HepG2 (cell line): ENCODE results near the gene SLC24A4. TPM values are rescaled to one million over a fixed set of nuclear protein-coding genes. Genes with fewer than 3 reads are reported as not detected.

Experiments used
- DDIT3 ChIP-seq: sonication (generic); formaldehyde crosslinking; IDR thresholded peaks from 2 replicates; pipeline ENCODE4 v1.4.0; 2020; ENCODE audit warnings: mild to moderate bottlenecking, missing genetic modification reagents
- HHEX ChIP-seq: IDR thresholded peaks from 2 replicates; pipeline ENCODE4 v1.6.1; 2016; ENCODE audit warnings: control low read depth
- PREB ChIP-seq: sonication (generic); formaldehyde crosslinking; IDR thresholded peaks from 2 replicates; pipeline ENCODE4 v1.4.0; 2020; ENCODE audit warnings: missing genetic modification reagents
- SMYD3 ChIP-seq: sonication (generic); formaldehyde crosslinking; IDR thresholded peaks from 2 replicates; pipeline ENCODE4 v1.8.1; 2023; ENCODE audit warnings: mild to moderate bottlenecking, missing genetic modification reagents
- polyA plus RNA-seq, 8 experiments: library from polyadenylated mRNA; depleted of rRNA in 3 of 8; stranded (reverse) in 7 of 8; unstranded in 1 of 8; fragments of >200 nt; fragmentation: Illumina TruSeq in 4 of 8; extraction: Trizol in 4 of 8; gene quantifications; 2 replicates each; pipeline versions ENCODE4 v1.2.1 to v1.2.3, GENCODE V29; 2011 to 2016; ENCODE audit warnings: low read depth in 4 of 8, missing spikeins in 1 of 8, mixed read lengths in 1 of 8; ENCODE audit not compliant: insufficient read depth in 1 of 8
- total RNA-seq, 5 experiments: library from RNA; depleted of rRNA; stranded (reverse); fragments of >200 nt; fragmentation: Illumina TruSeq; extraction: Trizol; gene quantifications; 2 replicates each; pipeline ENCODE4 v1.2.3, GENCODE V29; 2016; ENCODE audit warnings: low read depth in 1 of 5
- TF ChIP-seq, protein P1 (sequence below): sonication (generic); formaldehyde crosslinking; IDR thresholded peaks from 2 replicates; pipeline ENCODE4 v1.4.0; 2020; ENCODE audit warnings: missing genetic modification reagents
- TF ChIP-seq, protein P2 (sequence below): sonication (generic); formaldehyde crosslinking; IDR thresholded peaks from 2 replicates; pipeline ENCODE4 v1.4.0; 2020; ENCODE audit warnings: missing genetic modification reagents
- TF ChIP-seq, protein P3 (sequence below): sonication (generic); formaldehyde crosslinking; IDR thresholded peaks from 2 replicates; pipeline ENCODE4 v1.5.0; 2020; ENCODE audit warnings: mild to moderate bottlenecking, missing genetic modification reagents, borderline replicate concordance
- TF ChIP-seq, protein P4 (sequence below): sonication (generic); formaldehyde crosslinking; IDR thresholded peaks from 2 replicates; pipeline ENCODE4 v1.5.0; 2020; ENCODE audit warnings: missing genetic modification reagents

The SLC24A4 gene
- total and polyA plus RNA-seq, 2 of the 13 experiments (the other 11 are each of a cell fraction or from before 2014, with no cell fraction given): not detected

DNA sequence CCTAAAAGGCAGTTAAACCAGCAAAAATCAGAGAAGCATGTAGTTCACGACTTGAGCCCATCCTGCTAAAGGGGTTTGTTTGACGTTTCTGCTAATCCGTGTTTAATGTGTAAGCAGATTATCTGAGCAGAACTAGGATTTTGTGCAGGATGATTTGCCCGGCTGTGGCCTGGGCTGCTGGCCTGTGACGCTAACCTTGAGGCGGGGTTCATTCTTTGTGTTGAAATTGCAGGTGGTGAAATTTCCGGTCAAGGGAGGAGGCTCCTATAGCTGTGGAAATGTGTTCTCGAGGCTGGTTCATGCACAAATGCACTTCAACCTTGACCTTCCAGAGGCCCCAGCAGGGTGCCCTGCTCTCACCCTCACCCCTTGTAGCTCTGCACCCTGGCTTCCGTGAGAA, 63.7 kb downstream of the SLC24A4 start (continued):
- TF ChIP-seq, protein P1, sequence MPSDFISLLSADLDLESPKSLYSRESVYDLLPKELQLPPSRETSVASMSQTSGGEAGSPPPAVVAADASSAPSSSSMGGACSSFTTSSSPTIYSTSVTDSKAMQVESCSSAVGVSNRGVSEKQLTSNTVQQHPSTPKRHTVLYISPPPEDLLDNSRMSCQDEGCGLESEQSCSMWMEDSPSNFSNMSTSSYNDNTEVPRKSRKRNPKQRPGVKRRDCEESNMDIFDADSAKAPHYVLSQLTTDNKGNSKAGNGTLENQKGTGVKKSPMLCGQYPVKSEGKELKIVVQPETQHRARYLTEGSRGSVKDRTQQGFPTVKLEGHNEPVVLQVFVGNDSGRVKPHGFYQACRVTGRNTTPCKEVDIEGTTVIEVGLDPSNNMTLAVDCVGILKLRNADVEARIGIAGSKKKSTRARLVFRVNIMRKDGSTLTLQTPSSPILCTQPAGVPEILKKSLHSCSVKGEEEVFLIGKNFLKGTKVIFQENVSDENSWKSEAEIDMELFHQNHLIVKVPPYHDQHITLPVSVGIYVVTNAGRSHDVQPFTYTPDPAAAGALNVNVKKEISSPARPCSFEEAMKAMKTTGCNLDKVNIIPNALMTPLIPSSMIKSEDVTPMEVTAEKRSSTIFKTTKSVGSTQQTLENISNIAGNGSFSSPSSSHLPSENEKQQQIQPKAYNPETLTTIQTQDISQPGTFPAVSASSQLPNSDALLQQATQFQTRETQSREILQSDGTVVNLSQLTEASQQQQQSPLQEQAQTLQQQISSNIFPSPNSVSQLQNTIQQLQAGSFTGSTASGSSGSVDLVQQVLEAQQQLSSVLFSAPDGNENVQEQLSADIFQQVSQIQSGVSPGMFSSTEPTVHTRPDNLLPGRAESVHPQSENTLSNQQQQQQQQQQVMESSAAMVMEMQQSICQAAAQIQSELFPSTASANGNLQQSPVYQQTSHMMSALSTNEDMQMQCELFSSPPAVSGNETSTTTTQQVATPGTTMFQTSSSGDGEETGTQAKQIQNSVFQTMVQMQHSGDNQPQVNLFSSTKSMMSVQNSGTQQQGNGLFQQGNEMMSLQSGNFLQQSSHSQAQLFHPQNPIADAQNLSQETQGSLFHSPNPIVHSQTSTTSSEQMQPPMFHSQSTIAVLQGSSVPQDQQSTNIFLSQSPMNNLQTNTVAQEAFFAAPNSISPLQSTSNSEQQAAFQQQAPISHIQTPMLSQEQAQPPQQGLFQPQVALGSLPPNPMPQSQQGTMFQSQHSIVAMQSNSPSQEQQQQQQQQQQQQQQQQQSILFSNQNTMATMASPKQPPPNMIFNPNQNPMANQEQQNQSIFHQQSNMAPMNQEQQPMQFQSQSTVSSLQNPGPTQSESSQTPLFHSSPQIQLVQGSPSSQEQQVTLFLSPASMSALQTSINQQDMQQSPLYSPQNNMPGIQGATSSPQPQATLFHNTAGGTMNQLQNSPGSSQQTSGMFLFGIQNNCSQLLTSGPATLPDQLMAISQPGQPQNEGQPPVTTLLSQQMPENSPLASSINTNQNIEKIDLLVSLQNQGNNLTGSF (CRISPR knock-in tag): no peak
- TF ChIP-seq HHEX (CRISPR knock-in tag): 0 out of 2 replicates have a peak, but pooled peaks have one; percentile 33
- TF ChIP-seq, protein P2, sequence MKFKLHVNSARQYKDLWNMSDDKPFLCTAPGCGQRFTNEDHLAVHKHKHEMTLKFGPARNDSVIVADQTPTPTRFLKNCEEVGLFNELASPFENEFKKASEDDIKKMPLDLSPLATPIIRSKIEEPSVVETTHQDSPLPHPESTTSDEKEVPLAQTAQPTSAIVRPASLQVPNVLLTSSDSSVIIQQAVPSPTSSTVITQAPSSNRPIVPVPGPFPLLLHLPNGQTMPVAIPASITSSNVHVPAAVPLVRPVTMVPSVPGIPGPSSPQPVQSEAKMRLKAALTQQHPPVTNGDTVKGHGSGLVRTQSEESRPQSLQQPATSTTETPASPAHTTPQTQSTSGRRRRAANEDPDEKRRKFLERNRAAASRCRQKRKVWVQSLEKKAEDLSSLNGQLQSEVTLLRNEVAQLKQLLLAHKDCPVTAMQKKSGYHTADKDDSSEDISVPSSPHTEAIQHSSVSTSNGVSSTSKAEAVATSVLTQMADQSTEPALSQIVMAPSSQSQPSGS (CRISPR knock-in tag): no peak
- TF ChIP-seq, protein P3, sequence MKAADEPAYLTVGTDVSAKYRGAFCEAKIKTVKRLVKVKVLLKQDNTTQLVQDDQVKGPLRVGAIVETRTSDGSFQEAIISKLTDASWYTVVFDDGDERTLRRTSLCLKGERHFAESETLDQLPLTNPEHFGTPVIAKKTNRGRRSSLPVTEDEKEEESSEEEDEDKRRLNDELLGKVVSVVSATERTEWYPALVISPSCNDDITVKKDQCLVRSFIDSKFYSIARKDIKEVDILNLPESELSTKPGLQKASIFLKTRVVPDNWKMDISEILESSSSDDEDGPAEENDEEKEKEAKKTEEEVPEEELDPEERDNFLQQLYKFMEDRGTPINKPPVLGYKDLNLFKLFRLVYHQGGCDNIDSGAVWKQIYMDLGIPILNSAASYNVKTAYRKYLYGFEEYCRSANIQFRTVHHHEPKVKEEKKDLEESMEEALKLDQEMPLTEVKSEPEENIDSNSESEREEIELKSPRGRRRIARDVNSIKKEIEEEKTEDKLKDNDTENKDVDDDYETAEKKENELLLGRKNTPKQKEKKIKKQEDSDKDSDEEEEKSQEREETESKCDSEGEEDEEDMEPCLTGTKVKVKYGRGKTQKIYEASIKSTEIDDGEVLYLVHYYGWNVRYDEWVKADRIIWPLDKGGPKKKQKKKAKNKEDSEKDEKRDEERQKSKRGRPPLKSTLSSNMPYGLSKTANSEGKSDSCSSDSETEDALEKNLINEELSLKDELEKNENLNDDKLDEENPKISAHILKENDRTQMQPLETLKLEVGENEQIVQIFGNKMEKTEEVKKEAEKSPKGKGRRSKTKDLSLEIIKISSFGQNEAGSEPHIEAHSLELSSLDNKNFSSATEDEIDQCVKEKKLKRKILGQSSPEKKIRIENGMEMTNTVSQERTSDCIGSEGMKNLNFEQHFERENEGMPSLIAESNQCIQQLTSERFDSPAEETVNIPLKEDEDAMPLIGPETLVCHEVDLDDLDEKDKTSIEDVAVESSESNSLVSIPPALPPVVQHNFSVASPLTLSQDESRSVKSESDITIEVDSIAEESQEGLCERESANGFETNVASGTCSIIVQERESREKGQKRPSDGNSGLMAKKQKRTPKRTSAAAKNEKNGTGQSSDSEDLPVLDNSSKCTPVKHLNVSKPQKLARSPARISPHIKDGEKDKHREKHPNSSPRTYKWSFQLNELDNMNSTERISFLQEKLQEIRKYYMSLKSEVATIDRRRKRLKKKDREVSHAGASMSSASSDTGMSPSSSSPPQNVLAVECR (CRISPR knock-in tag): peak; percentile 27; the same call in 1 of the 2 replicates
- no peak for TF ChIP-seq PREB
- TF ChIP-seq, protein P4, sequence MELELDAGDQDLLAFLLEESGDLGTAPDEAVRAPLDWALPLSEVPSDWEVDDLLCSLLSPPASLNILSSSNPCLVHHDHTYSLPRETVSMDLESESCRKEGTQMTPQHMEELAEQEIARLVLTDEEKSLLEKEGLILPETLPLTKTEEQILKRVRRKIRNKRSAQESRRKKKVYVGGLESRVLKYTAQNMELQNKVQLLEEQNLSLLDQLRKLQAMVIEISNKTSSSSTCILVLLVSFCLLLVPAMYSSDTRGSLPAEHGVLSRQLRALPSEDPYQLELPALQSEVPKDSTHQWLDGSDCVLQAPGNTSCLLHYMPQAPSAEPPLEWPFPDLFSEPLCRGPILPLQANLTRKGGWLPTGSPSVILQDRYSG: no peak
- TF ChIP-seq DDIT3 (CRISPR knock-in tag): no peak
- TF ChIP-seq SMYD3 (CRISPR knock-in tag): no peak
